ENCODE results near the gene P2RY14.

- TF ChIP-seq, protein P1, sequence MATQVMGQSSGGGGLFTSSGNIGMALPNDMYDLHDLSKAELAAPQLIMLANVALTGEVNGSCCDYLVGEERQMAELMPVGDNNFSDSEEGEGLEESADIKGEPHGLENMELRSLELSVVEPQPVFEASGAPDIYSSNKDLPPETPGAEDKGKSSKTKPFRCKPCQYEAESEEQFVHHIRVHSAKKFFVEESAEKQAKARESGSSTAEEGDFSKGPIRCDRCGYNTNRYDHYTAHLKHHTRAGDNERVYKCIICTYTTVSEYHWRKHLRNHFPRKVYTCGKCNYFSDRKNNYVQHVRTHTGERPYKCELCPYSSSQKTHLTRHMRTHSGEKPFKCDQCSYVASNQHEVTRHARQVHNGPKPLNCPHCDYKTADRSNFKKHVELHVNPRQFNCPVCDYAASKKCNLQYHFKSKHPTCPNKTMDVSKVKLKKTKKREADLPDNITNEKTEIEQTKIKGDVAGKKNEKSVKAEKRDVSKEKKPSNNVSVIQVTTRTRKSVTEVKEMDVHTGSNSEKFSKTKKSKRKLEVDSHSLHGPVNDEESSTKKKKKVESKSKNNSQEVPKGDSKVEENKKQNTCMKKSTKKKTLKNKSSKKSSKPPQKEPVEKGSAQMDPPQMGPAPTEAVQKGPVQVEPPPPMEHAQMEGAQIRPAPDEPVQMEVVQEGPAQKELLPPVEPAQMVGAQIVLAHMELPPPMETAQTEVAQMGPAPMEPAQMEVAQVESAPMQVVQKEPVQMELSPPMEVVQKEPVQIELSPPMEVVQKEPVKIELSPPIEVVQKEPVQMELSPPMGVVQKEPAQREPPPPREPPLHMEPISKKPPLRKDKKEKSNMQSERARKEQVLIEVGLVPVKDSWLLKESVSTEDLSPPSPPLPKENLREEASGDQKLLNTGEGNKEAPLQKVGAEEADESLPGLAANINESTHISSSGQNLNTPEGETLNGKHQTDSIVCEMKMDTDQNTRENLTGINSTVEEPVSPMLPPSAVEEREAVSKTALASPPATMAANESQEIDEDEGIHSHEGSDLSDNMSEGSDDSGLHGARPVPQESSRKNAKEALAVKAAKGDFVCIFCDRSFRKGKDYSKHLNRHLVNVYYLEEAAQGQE (IDR thresholded peaks at IDR 0.05; ENCODE audit: borderline replicate concordance in 1 of 2, low read depth in 1 of 2, low read length in 2 of 2): no peak
- TF ChIP-seq ZNF280D (CRISPR knock-in tag; IDR thresholded peaks at IDR 0.05) (no peak), POLR2AphosphoS2 (IDR thresholded peaks at IDR 0.05; ENCODE audit: low read depth, low read length) (no peak), ZNF138 (CRISPR knock-in tag; IDR thresholded peaks at IDR 0.05; ENCODE audit: low read depth) (no peak), ASH2L (IDR thresholded peaks at IDR 0.05; ENCODE audit: insufficient read length, low read depth, low read length) (no peak), FOXK2 (IDR thresholded peaks at IDR 0.05) (no peak), BRCA1 (CRISPR knock-in tag; IDR thresholded peaks at IDR 0.05) (no peak), CBFB (CRISPR knock-in tag; IDR thresholded peaks at IDR 0.05) (no peak), NAIF1 (CRISPR knock-in tag; IDR thresholded peaks at IDR 0.05; ENCODE audit: borderline replicate concordance) (no peak), ZNF841 (CRISPR knock-in tag; IDR thresholded peaks at IDR 0.05; ENCODE audit: borderline replicate concordance) (no peak)
- TF ChIP-seq, protein P2, sequence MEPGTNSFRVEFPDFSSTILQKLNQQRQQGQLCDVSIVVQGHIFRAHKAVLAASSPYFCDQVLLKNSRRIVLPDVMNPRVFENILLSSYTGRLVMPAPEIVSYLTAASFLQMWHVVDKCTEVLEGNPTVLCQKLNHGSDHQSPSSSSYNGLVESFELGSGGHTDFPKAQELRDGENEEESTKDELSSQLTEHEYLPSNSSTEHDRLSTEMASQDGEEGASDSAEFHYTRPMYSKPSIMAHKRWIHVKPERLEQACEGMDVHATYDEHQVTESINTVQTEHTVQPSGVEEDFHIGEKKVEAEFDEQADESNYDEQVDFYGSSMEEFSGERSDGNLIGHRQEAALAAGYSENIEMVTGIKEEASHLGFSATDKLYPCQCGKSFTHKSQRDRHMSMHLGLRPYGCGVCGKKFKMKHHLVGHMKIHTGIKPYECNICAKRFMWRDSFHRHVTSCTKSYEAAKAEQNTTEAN (CRISPR knock-in tag; conservative IDR thresholded peaks at IDR 0.05): no peak
Measured at GRCh38 chr3:151318313-151318712, 40.0 kb upstream of the P2RY14 start.

All from HepG2 (cell line).